ENCODE results near the gene SIRT2.

DNA sequence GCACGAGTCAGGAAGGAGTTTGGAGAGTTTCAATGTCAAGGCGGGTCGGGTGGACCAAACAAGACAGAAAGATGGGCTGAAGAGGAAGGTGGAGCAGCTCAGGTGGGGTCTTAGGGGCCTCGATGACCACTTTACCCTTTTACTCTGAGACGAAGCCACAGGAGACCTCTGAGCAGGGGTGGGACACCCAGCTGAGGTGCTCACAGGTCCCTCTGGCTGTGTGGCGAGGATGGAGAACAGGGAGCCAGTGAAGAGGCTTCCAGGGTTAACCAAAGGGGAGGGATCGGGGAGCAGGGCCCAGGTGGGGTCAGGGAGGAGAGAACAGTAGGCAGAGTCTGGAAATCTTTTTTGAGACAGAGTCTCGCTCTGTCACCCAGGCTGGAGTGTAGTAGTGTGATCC, 14.5 kb upstream of the SIRT2 start:
- TF ChIP-seq, protein P1, sequence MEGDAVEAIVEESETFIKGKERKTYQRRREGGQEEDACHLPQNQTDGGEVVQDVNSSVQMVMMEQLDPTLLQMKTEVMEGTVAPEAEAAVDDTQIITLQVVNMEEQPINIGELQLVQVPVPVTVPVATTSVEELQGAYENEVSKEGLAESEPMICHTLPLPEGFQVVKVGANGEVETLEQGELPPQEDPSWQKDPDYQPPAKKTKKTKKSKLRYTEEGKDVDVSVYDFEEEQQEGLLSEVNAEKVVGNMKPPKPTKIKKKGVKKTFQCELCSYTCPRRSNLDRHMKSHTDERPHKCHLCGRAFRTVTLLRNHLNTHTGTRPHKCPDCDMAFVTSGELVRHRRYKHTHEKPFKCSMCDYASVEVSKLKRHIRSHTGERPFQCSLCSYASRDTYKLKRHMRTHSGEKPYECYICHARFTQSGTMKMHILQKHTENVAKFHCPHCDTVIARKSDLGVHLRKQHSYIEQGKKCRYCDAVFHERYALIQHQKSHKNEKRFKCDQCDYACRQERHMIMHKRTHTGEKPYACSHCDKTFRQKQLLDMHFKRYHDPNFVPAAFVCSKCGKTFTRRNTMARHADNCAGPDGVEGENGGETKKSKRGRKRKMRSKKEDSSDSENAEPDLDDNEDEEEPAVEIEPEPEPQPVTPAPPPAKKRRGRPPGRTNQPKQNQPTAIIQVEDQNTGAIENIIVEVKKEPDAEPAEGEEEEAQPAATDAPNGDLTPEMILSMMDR (IDR thresholded peaks at IDR 0.05), result no peak
- TF ChIP-seq EZH2 (IDR thresholded peaks at IDR 0.05), result no peak

Measured in neural progenitor cell (in vitro differentiated cells).